Measurements from ENCODE around the gene GH1. TPM values are rescaled to one million over a fixed set of nuclear protein-coding genes. Genes with fewer than 3 reads are reported as not detected.

Gene GH1
- total RNA-seq, 1 experiment from 2014 or later, result not detected

GRCh38 chr17:63939401-63939800, 20.8 kb upstream of the GH1 start:
- H3K4me3 ChIP-seq (ENCODE audit: low read depth in 2 of 2, low read length in 2 of 2), result no peak overlapping the region
- ChIA-PET POLR2A (no interaction called here), CTCF (no interaction called here)
- BruUV-seq (replicated peaks), result no TSS peak
- no peaks in the 10 kb centered on the region for H3K27me3 ChIP-seq (ENCODE audit: control insufficient read depth, insufficient read depth, low read length)
- DNase-seq (ENCODE audit: low read depth, low spot score) (no peak), ATAC-seq (0 out of 2 replicates have a peak, but pooled peaks have one; percentile 26)
- H3K36me3 ChIP-seq (ENCODE audit: control insufficient read depth, insufficient read depth, low read length), result no peaks in the 10 kb centered on the region
- intact Hi-C loops (cut with micrococcal nuclease; ENCODE audit: unreplicated experiment) (no loop called here), in situ Hi-C loops (cut with HindIII; ENCODE audit: low pct_unique_long_range_greater_than_20kb, low sequenced_read_pairs) (no loop called here)
- no peaks in the 10 kb centered on the region for H3K9me3 ChIP-seq (ENCODE audit: control insufficient read depth, insufficient read depth, low read depth, low read length)
- TF ChIP-seq POLR2AphosphoS5 (IDR thresholded peaks at IDR 0.05; ENCODE audit: low read depth, low read length), result no peak
- no peak for TF ChIP-seq CTCF (IDR thresholded peaks at IDR 0.05)
- no peak for TF ChIP-seq TCF7L2 (IDR thresholded peaks at IDR 0.05; ENCODE audit: low read depth, low read length)
- TF ChIP-seq REST (IDR thresholded peaks at IDR 0.05; ENCODE audit: insufficient read depth in 1 of 2, low read depth in 2 of 2, low read length in 1 of 2), result no peak
- no peak for TF ChIP-seq SIN3A (IDR thresholded peaks at IDR 0.05; ENCODE audit: borderline replicate concordance, insufficient read depth, low read depth, low read length)
- no peak overlapping the region for H3K27ac ChIP-seq (ENCODE audit: low read length)
- no peaks in the 10 kb centered on the region for H3K4me1 ChIP-seq (ENCODE audit: control insufficient read depth, insufficient read depth, low read length)

GRCh38 chr17:63937920-63938319, 19.3 kb upstream of the GH1 start:
- ATAC-seq, result no peak
- ChIA-PET CTCF (no interaction called here), POLR2A (no interaction called here)
- Histone ChIP-seq H3K36me3 (ENCODE audit: control insufficient read depth, insufficient read depth, low read length) (no peaks in the 10 kb centered on the region), H3K27ac (ENCODE audit: low read length) (no peak overlapping the region), H3K4me3 (ENCODE audit: low read depth in 2 of 2, low read length in 2 of 2) (no peak overlapping the region), H3K9me3 (ENCODE audit: control insufficient read depth, insufficient read depth, low read depth, low read length) (no peaks in the 10 kb centered on the region), H3K4me1 (ENCODE audit: control insufficient read depth, insufficient read depth, low read length) (no peaks in the 10 kb centered on the region), H3K27me3 (ENCODE audit: control insufficient read depth, insufficient read depth, low read length) (no peaks in the 10 kb centered on the region)
- no peak for DNase-seq (ENCODE audit: low read depth, low spot score)
- no TSS peak for BruUV-seq (replicated peaks)
- in situ Hi-C loops (cut with HindIII; ENCODE audit: low pct_unique_long_range_greater_than_20kb, low sequenced_read_pairs), result no loop called here
- no peak for TF ChIP-seq REST (IDR thresholded peaks at IDR 0.05; ENCODE audit: insufficient read depth in 1 of 2, low read depth in 2 of 2, low read length in 1 of 2)
- TF ChIP-seq SIN3A (IDR thresholded peaks at IDR 0.05; ENCODE audit: borderline replicate concordance, insufficient read depth, low read depth, low read length), result no peak
- no peak for TF ChIP-seq TCF7L2 (IDR thresholded peaks at IDR 0.05; ENCODE audit: low read depth, low read length)
- no peak for TF ChIP-seq CTCF (IDR thresholded peaks at IDR 0.05)
- no peak for TF ChIP-seq POLR2AphosphoS5 (IDR thresholded peaks at IDR 0.05; ENCODE audit: low read depth, low read length)
- intact Hi-C loops (cut with micrococcal nuclease; ENCODE audit: unreplicated experiment), result no loop called here

All from Panc1 (cell line).